Sigmoid colon (tissue), 4 donors: ENCODE measurements around the gene TMCC3.

ENCODE experiments used
- EP300 ChIP-seq, 4 donors: sonication (generic); formaldehyde crosslinking; IDR thresholded peaks; one replicate each; pipeline ENCODE4 v1.6.1; 2017; ENCODE audit warnings: antibody characterized with exemption in 4 of 4
- POLR2A ChIP-seq, 2 donors: fragments of 450-650 bp; IDR thresholded peaks; one replicate each; pipeline ENCODE4 v1.6.1; 2016; ENCODE audit warnings: antibody characterized with exemption in 2 of 2, mild to moderate bottlenecking in 2 of 2, moderate library complexity in 2 of 2
- POLR2AphosphoS5 ChIP-seq, 4 donors: sonication (generic); formaldehyde crosslinking; IDR thresholded peaks; one replicate each; pipeline ENCODE4 v1.6.1; 2017; ENCODE audit warnings: antibody characterized with exemption in 4 of 4
- TF ChIP-seq, protein P1 (sequence below), 4 experiments: fragments of 450-650 bp in 3 of 4; fragments of 200-600 bp in 1 of 4; IDR thresholded peaks; one replicate each; pipeline ENCODE4 v1.5.1; 2016 to 2019; ENCODE audit warnings: antibody characterized with exemption in 4 of 4, mild to moderate bottlenecking in 3 of 4, moderate library complexity in 2 of 4

DNA sequence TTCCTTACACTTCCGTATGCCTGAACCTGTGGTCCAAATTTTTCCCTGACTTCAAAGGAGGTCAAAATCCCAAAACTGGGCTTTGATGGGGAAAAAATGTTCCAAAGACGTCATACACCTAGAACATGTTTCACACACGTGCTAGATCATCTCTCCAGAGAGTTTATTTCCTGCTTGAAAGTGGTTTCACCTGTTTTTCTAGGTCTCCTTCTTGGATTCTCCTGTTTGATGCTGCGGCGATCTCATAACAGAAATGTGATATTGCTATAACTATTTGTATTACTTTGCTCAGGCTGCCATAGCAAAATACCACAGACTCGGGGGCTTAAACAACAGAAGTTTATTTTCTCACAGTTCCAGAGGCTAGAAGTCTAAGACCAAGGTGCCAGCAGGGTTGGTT lies 19.7 kb upstream of the TMCC3 start:
- TF ChIP-seq, protein P1, sequence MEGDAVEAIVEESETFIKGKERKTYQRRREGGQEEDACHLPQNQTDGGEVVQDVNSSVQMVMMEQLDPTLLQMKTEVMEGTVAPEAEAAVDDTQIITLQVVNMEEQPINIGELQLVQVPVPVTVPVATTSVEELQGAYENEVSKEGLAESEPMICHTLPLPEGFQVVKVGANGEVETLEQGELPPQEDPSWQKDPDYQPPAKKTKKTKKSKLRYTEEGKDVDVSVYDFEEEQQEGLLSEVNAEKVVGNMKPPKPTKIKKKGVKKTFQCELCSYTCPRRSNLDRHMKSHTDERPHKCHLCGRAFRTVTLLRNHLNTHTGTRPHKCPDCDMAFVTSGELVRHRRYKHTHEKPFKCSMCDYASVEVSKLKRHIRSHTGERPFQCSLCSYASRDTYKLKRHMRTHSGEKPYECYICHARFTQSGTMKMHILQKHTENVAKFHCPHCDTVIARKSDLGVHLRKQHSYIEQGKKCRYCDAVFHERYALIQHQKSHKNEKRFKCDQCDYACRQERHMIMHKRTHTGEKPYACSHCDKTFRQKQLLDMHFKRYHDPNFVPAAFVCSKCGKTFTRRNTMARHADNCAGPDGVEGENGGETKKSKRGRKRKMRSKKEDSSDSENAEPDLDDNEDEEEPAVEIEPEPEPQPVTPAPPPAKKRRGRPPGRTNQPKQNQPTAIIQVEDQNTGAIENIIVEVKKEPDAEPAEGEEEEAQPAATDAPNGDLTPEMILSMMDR (IDR thresholded peaks at IDR 0.05), result no peak
- TF ChIP-seq POLR2A (IDR thresholded peaks at IDR 0.05), result no peak
- no peak for TF ChIP-seq POLR2AphosphoS5 (IDR thresholded peaks at IDR 0.05)
- TF ChIP-seq EP300 (IDR thresholded peaks at IDR 0.05), result no peak
